HepG2 (cell line): Measurements from ENCODE around the gene CDKN2AIP.
"Not testable (repeated sequence)": the region's sequence is repeated elsewhere in the genome, so short reads cannot be mapped to it uniquely, and the experiment has no call there.

ENCODE experiments used
- ASH2L ChIP-seq: fragments of 300-600, 200-600 bp; sonication (generic); IDR thresholded peaks from 2 replicates; pipeline ENCODE4 v1.7.0; 2017; ENCODE audit warnings: low read depth, mild to moderate bottlenecking, moderate library complexity, mixed read lengths, low read length; ENCODE audit not compliant: insufficient read length
- CEBPB ChIP-seq: IDR thresholded peaks from 2 replicates; pipeline ENCODE4 v1.6.1; 2011; ENCODE audit warnings: low read depth, low read length, improper control_type of control experiment, borderline replicate concordance
- FOSL2 ChIP-seq: sonication (generic); formaldehyde crosslinking; IDR thresholded peaks from 2 replicates; pipeline ENCODE4 v1.4.0; 2020; ENCODE audit warnings: missing genetic modification reagents
- IRX3 ChIP-seq: sonication (generic); formaldehyde crosslinking; IDR thresholded peaks from 2 replicates; pipeline ENCODE4 v1.8.1; 2023; ENCODE audit warnings: mild to moderate bottlenecking, low read depth, missing genetic modification reagents, borderline replicate concordance
- NAIF1 ChIP-seq: sonication (generic); formaldehyde crosslinking; IDR thresholded peaks from 2 replicates; pipeline ENCODE4 v1.5.0; 2020; ENCODE audit warnings: mild to moderate bottlenecking, missing genetic modification reagents, borderline replicate concordance
- POLR2A ChIP-seq, 2 experiments: IDR thresholded peaks; 2 replicates each; pipeline ENCODE4 v1.6.1; 2011; ENCODE audit warnings: low read depth in 2 of 2, low read length in 2 of 2, mild to moderate bottlenecking in 1 of 2, moderate library complexity in 1 of 2; ENCODE audit not compliant: insufficient read depth in 1 of 2
- SP4 ChIP-seq: sonication (generic); formaldehyde crosslinking; IDR thresholded peaks from 2 replicates; pipeline ENCODE4 v1.8.1; 2023; ENCODE audit warnings: mild to moderate bottlenecking, missing genetic modification reagents
- TF ChIP-seq, protein P1 (sequence below), 2 experiments: IDR thresholded peaks; 2 replicates each; pipeline ENCODE4 v1.6.1; 2011 to 2012; ENCODE audit warnings: low read length in 2 of 2, borderline replicate concordance in 1 of 2, low read depth in 1 of 2, mild to moderate bottlenecking in 1 of 2, moderate library complexity in 1 of 2
- TF ChIP-seq, protein P2 (sequence below): sonication (generic); formaldehyde crosslinking; IDR thresholded peaks from 2 replicates; pipeline ENCODE4 v1.8.1; 2022; ENCODE audit warnings: mild to moderate bottlenecking, missing genetic modification reagents
- TF ChIP-seq, protein P3 (sequence below): sonication (generic); formaldehyde crosslinking; IDR thresholded peaks from 2 replicates; pipeline ENCODE4 v1.4.0; 2020; ENCODE audit warnings: missing genetic modification reagents, borderline replicate concordance
- TF ChIP-seq, protein P4 (sequence below): sonication (generic); formaldehyde crosslinking; IDR thresholded peaks from 2 replicates; pipeline ENCODE4 v1.5.0; 2020; ENCODE audit warnings: mild to moderate bottlenecking, missing genetic modification reagents, moderate library complexity

DNA sequence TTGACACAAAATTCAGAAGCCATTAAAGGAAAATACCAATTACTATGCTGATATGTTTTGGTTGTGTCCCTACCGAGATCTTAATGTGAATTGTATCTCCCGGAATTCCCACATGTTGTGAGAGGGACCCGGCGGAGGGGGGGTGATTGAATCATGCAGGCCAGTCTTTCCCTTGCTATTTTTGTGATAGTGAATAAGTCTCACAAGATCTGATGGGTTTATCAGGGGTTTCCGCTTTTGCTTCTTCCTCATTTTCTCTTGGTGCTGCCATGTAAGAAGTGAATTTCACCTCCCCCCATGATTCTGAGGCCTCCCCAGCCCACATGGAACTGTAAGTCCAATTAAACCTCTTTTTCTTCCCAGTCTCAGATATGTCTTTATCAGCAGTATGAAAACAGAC, 21.4 kb downstream of the CDKN2AIP start:
- TF ChIP-seq POLR2A (IDR thresholded peaks at IDR 0.05; ENCODE audit: insufficient read depth in 1 of 2, low read depth in 2 of 2, low read length in 2 of 2); CEBPB; FOSL2; SP4; IRX3 (CRISPR knock-in tag); NAIF1 (CRISPR knock-in tag); ASH2L: not testable (repeated sequence)
- TF ChIP-seq, protein P1, sequence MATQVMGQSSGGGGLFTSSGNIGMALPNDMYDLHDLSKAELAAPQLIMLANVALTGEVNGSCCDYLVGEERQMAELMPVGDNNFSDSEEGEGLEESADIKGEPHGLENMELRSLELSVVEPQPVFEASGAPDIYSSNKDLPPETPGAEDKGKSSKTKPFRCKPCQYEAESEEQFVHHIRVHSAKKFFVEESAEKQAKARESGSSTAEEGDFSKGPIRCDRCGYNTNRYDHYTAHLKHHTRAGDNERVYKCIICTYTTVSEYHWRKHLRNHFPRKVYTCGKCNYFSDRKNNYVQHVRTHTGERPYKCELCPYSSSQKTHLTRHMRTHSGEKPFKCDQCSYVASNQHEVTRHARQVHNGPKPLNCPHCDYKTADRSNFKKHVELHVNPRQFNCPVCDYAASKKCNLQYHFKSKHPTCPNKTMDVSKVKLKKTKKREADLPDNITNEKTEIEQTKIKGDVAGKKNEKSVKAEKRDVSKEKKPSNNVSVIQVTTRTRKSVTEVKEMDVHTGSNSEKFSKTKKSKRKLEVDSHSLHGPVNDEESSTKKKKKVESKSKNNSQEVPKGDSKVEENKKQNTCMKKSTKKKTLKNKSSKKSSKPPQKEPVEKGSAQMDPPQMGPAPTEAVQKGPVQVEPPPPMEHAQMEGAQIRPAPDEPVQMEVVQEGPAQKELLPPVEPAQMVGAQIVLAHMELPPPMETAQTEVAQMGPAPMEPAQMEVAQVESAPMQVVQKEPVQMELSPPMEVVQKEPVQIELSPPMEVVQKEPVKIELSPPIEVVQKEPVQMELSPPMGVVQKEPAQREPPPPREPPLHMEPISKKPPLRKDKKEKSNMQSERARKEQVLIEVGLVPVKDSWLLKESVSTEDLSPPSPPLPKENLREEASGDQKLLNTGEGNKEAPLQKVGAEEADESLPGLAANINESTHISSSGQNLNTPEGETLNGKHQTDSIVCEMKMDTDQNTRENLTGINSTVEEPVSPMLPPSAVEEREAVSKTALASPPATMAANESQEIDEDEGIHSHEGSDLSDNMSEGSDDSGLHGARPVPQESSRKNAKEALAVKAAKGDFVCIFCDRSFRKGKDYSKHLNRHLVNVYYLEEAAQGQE (IDR thresholded peaks at IDR 0.05; ENCODE audit: borderline replicate concordance in 1 of 2, low read depth in 1 of 2, low read length in 2 of 2) = not testable (repeated sequence)
- TF ChIP-seq, protein P2, sequence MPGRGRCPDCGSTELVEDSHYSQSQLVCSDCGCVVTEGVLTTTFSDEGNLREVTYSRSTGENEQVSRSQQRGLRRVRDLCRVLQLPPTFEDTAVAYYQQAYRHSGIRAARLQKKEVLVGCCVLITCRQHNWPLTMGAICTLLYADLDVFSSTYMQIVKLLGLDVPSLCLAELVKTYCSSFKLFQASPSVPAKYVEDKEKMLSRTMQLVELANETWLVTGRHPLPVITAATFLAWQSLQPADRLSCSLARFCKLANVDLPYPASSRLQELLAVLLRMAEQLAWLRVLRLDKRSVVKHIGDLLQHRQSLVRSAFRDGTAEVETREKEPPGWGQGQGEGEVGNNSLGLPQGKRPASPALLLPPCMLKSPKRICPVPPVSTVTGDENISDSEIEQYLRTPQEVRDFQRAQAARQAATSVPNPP (CRISPR knock-in tag) = not testable (repeated sequence)
- TF ChIP-seq, protein P3, sequence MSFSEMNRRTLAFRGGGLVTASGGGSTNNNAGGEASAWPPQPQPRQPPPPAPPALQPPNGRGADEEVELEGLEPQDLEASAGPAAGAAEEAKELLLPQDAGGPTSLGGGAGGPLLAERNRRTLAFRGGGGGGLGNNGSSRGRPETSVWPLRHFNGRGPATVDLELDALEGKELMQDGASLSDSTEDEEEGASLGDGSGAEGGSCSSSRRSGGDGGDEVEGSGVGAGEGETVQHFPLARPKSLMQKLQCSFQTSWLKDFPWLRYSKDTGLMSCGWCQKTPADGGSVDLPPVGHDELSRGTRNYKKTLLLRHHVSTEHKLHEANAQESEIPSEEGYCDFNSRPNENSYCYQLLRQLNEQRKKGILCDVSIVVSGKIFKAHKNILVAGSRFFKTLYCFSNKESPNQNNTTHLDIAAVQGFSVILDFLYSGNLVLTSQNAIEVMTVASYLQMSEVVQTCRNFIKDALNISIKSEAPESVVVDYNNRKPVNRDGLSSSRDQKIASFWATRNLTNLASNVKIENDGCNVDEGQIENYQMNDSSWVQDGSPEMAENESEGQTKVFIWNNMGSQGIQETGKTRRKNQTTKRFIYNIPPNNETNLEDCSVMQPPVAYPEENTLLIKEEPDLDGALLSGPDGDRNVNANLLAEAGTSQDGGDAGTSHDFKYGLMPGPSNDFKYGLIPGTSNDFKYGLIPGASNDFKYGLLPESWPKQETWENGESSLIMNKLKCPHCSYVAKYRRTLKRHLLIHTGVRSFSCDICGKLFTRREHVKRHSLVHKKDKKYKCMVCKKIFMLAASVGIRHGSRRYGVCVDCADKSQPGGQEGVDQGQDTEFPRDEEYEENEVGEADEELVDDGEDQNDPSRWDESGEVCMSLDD (CRISPR knock-in tag) = not testable (repeated sequence)
- TF ChIP-seq, protein P4, sequence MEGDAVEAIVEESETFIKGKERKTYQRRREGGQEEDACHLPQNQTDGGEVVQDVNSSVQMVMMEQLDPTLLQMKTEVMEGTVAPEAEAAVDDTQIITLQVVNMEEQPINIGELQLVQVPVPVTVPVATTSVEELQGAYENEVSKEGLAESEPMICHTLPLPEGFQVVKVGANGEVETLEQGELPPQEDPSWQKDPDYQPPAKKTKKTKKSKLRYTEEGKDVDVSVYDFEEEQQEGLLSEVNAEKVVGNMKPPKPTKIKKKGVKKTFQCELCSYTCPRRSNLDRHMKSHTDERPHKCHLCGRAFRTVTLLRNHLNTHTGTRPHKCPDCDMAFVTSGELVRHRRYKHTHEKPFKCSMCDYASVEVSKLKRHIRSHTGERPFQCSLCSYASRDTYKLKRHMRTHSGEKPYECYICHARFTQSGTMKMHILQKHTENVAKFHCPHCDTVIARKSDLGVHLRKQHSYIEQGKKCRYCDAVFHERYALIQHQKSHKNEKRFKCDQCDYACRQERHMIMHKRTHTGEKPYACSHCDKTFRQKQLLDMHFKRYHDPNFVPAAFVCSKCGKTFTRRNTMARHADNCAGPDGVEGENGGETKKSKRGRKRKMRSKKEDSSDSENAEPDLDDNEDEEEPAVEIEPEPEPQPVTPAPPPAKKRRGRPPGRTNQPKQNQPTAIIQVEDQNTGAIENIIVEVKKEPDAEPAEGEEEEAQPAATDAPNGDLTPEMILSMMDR = not testable (repeated sequence)
